Skin of body (tissue), 2 donors: ENCODE results near the gene ZNF460. TPM values are rescaled to one million over a fixed set of nuclear protein-coding genes. Genes with fewer than 3 reads are reported as not detected.
A peak's percentile ranks its signal among the peaks of the same experiment; 100 is the strongest.
"Not testable (repeated sequence)": the region's sequence is repeated elsewhere in the genome, so short reads cannot be mapped to it uniquely, and the experiment has no call there.

Experiments
- DNase-seq: peaks from one replicate; lab custom pipeline; 2025; lab: John Stamatoyannopoulos, UW
- total RNA-seq: library from RNA; depleted of rRNA; stranded (reverse); fragments of >200 nt; gene quantifications from one replicate; pipeline ENCODE4 v1.2.3, GENCODE V29; 2014

The ZNF460 gene
- total RNA-seq = 95.8 TPM

DNA sequence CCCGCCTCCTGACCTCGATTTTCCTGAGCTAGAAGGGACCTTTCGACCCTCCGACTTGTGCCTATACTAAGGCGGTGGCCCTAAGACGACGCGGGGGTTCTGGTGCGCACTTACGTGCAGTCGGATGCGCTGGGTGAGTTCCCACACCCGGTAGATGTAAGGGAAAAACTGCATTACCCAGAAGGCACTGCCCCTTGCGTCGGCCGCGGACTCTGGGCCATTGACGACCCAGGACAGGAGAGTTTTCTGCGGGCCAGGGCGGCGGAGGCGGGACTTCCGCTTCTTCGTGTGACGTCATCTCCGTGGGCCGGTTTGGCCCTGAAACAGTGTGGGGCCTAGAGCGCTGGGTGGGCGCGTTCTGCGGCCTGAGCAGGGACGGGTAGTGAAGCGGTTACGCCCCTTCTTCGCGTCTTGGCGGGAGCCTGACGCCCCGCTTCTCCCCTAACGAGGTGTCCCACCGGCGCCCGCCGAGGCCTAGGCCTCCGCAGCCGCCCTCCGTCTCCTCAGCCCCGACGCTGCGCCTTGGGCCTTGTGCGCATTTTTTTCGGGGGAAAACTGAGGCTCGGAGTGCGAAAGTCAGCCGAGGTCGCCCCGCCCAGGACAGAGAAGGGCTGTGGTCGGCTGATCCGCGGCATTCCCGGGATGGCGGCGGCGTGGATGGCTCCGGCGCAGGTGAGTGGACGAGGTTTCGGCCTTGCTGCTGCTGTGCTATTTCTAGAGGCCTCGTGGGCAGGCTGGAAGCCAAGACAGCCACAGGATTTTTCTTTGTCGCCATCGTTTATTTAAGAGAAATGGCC lies at the start of gene ZNF460:
ZNF460 (plus strand) TSS at position 321 of the 797 bp plus-strand sequence; CDS start at position 643, 322 bp downstream.
- DNase-seq = peak; percentile 98

DNA sequence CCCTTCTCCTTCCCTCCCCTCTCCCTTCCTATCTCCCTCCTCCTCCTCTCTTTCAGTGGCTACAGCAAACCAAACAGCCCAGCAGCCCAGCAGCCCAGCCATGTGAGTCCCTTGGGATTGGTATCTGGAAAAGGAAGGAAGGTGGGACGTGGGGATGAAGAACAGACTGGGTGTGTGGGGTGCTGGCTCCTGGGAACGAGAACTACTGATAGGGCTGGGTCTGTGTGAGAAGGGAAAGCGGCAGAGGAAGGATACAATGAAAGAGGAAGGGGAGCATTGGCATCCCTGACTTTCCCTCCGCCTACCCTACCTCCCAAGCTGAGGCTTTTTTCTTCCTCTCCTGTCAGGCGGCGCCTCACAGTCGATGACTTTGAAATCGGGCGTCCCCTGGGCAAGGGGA lies 48.6 kb upstream of the ZNF460 start:
- DNase-seq = no peak

DNA sequence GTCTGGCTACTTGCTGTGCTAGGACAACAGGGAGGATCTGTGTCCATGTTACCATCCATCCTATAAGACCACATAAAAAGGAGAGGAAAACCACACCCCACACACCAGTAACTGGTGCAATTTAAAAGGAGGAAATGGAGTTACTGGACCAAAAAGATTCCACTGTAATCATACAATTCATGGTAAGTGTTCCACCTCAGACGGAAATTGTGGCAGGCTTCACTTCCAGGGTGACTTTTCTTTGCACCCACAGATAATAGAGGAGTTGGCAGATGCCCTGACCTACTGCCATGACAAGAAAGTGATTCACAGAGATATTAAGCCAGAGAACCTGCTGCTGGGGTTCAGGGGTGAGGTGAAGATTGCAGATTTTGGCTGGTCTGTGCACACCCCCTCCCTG lies 47.1 kb upstream of the ZNF460 start:
- no peak for DNase-seq

DNA sequence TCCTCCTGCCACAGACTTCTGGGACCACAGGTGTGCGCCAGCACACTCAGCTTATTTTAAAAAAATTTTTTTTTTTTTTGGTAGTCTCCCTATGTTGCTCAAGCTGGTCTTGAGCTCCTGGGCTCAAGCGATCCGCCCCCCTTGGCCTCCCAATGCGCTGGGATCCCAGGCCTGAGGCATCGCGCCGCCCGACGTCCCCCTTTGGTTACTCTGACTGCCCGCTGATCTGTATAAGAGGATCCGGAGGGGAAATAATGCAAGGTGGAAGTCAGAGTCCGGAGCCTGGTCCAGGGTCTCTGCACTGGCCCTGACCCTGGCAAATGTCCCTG lies 40.3 kb upstream of the ZNF460 start:
- DNase-seq = no peak

DNA sequence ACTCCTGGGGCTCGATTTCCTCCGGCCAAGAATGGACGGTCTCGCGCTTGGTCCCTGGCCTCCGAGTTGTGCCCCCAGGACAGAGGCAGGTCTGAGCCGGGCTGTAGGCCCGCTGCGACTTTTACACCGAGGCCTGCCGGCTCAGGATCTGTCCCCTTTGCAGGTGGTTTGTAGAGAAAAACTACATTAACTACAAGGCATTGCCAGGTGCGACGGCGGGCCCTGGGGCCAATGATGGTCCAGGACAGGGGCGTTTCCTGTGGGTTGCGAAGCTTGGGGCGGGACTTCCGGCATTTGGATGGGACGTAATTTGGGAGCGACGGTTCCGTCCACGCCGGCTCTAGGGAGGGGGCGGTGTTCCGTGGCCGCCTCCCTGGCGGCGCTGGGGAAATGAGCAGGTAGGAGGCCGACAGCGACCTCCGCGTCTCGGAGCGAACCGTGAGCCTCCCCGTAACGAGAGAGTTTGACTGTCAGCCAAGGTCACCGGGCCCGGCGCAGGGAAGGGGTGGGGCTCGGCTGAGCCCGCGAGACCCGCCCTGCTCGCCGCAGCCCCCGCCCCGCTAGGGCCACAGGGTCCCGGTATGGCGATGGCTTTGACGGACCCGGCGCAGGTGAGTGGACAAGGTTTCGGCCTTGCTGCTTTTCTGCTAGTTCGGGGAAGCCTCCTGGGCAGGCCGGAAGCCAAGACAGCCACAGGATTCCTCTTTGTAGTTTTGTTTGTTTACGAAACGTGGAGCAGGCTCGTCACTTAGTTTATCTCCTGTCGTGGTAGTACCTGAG lies 39.8 kb upstream of the ZNF460 start, which contains the start of gene ZNF805:
ZNF805 (plus strand) TSS at position 322 of the 780 bp plus-strand sequence; CDS start at position 582, 260 bp downstream.
- peak; percentile 95 for DNase-seq

DNA sequence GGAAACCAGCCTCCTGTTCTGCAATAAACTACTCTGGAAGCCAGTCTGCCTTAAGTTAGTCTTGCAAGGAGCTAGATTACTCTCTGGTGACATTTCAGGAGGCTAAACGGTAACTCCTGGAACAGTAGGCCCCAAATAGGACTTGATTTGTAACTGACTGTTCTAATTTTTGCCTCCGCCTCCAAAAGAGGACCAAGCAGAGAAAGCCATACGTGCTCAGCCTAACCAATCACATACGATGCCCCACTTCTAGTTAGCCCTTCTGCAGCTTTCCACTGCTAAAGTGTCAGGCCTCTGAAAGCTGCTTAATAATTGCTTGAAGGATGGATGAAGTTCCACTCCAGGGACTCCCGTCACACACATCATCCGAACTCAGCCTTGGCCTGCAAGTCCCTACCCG lies 39.1 kb upstream of the ZNF460 start:
- DNase-seq = peak; percentile 12

DNA sequence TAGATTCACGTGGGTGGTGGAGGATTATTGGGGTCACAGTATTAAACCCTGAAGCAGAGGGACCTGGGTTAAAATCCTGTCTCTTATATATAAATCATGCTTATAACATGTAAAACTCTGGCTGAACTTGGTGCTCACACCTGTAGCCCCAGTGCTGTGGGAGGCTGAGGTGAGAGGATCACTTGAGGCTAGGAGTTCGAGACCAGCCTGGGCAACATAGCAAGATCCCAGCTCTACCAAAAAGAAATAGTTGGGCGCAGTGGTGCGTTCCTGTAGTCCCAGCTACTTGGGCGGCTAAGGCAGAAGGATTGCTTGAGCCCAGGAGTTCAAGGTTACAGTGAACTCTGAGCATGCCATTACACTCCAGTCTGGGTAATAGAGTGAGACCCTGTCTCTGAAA lies 37.5 kb upstream of the ZNF460 start:
- no peak for DNase-seq

DNA sequence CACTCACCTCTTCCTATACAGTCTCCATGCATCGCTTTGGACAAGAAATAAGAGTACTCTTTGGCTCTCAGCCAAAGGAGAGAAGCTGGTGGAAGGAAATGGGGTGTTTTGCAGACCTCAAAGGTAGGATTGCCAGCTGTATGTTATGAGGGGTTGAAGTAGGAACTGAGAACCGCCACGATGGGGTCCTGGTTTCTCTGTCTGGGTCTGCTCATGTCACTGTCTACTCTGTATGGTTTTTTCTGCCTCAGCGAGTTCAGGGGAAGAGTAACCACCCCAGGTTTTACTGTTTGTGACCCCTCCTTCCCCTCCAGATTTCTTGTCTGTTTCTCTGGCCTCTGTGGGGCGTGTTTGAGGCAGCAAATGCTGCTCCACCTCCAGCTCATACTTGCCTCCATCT lies 35.8 kb upstream of the ZNF460 start:
- no peak for DNase-seq

DNA sequence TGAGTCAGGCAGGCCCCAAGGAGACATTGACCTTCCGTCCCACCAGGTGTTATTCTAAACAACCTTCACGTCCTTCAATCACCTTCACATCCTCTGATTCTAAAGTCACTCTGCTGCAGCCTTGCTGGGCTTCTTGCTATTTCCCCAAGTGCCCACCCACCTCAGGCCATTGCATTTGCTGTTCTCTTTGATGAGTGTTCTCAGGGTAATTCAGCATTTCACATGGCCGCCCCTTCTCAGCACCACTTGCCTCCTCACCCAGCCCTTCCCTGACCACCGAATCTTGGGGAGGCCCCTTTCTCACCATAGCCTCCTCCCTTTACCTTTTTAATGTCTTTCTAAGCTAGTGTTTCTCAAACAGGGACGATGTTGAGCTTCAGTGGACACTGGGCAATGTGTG lies 35.2 kb upstream of the ZNF460 start:
- no peak for DNase-seq

DNA sequence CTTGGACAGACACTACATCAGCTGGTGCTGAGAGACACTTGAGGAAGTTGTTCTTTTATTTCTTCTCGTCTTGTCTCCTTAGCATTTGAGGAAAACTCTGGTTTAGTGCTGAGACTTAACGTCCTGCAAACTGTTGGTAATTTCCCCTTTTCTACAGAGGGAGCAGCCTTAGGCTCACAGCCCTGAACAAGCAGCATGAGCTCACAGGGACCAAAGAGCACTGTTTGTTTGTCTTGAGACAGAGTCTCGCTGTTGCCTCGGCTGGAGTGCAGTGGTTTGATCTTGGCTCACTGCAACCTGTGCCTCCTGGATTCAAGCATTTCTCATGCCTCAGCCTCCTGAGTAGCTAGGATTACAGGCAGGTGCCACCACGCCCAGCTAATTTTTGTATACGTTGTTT lies 34.3 kb upstream of the ZNF460 start:
- no peak for DNase-seq

DNA sequence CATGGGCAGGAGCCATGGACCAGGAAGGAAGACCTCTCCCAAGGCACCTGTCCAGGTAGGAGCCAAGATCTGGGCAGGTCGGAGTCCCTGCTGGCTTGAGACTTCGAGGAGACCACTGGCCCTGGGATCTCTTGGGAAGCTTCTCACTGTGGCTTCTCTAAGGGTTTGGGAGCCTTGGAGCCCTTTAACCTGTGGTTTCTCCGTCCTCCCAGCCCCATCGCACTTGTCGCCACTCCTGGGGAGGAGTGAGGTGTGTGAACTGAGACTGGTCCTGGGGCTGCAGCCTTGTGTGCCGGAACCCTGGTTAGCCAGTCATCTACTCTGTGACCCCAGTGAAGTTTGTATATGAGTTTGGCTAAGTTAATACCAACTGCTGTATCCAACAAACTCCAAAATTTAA lies 31.6 kb upstream of the ZNF460 start:
- no peak for DNase-seq

DNA sequence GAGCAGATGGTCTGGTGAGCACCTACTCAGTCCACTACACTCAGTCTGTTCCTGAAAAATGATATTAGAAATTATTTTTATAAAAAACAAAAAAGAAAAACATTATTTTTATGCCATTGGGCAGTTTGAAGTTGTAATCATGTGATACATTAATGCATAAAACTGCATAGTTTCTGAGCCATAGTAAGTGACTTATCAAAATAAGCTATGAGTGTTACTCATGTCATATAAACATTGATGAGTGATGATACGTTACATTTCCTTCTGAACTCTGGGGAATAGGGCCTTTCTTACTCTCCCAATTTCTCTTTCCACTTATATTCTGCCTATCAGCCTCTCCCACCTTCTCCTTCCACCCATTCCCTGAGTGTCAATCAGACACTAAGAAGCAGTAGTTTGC lies 31.0 kb upstream of the ZNF460 start:
- DNase-seq = no peak

DNA sequence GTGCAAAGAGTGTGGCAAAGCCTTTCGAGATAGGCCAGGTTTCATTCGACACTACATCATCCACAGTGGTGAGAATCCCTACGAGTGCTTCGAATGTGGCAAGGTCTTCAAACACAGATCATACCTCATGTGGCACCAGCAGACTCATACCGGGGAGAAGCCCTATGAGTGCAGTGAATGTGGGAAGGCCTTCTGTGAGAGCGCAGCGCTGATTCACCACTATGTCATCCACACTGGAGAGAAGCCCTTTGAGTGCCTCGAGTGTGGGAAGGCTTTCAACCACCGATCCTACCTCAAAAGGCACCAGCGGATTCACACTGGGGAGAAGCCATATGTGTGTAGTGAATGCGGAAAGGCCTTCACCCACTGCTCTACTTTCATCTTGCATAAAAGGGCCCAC lies 26.5 kb upstream of the ZNF460 start:
- DNase-seq = not testable (repeated sequence)

DNA sequence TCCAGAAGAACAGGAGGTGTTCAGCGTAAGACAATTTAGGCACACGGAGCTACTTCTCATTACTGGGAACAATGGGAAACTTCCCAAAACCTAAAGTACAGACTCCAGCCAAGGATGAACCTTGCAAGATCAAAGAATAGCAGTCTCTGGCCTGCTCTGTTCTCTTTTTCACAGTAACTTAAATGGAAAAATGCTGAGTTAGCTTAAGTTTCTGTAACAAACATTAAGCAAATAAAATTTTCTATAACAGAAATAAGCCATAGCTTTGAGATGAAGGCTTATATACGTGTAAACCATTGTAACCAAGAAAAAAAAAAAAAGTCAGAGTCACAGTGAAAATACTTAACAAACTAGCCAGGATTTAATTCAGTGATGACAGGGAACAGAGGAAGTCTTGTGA lies 18.2 kb upstream of the ZNF460 start:
- DNase-seq = no peak

DNA sequence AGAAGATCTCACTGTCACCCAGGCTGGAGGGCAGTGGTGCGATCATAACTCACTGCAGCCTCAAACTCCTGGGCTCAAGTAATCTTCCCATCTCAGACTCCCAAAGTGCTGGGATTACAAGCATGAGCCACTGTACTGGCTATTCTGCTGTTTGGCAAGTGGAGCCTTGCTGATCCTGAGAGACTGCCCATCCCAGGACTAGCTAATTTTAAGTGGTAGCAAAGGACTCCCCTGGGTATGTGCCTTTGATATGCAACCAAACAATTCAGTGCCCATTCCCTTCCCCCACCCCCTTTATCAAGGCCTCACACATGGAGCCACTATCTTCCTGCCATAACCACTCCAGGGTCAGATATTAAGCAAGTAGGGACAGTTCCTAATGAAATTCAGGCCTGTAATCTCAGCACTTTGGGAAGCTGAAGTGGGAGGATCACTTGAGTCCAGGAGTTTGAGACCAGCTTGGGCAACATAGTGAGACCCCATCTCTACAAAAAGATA lies 17.0 kb upstream of the ZNF460 start:
- no peak for DNase-seq

DNA sequence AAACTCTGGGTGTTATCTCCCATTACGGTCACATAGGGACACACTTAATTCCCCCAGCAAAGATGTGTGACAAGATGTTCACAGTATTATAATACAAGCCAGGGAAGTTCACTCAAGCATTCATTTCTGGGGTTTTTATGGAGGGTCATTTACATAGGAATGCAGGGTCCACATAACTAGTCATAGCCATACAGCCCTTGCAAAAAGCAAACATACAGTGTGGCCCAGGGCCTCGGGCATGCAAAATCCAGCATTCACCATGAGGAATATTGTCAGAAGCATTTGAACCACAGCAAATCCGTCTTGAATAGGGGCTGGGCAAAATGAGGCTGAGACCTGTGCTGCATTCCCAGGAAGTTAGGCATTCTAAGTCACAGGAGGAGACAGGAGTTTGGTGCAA lies 13.0 kb upstream of the ZNF460 start:
- no peak for DNase-seq

DNA sequence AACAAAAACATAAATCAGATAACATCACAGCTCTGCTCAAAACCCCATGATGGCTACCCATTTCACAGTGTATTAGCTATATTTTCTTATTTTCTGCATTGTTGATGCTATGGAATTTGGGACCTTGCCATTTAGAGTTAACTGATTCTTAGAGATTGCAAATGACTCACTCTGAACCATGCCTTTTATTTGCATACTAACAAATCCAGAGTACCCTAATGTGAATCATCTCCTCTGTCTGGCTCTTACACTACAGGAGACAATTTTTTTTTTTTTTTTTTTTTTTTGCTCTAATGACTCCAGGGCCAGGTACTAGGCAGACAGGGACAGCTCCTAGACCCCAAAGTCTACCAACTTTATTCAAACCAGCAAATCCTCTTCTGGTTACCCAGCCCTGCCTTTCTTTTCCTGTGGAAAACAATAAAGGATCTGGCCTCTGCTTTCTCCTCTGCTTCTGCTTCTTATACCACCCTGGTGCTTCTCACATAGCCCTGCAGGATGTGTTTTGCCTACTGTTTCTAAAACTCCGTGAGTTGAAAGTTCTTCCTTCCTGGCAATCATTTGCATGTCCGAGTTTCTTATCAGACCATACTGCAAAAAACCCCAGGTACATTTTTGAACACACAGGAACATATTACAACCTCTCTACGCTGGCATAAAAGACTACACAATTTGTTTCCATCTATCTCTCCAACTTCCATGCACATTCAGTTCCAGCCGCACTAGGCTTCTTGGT lies 10.6 kb upstream of the ZNF460 start:
- DNase-seq = no peak

DNA sequence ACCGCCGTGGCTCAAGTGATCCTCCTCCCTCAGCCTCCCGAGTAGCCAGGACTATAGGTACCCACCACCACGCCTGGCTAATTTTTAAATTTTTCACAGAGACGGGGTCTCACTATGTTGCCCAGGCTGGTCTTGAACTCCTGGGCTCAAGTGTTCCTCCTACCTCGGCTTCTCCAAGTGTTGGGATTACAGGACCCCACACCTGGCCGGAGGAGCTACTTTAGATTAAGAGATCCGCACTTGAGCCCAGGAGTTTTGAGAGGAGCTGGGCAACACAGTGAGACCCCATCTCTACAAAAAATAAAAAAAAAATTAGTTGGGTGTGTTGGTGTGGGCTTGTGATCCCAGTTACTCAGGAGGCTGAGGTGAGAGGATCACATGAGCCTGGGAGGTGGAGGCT lies 9.0 kb upstream of the ZNF460 start:
- no peak for DNase-seq

DNA sequence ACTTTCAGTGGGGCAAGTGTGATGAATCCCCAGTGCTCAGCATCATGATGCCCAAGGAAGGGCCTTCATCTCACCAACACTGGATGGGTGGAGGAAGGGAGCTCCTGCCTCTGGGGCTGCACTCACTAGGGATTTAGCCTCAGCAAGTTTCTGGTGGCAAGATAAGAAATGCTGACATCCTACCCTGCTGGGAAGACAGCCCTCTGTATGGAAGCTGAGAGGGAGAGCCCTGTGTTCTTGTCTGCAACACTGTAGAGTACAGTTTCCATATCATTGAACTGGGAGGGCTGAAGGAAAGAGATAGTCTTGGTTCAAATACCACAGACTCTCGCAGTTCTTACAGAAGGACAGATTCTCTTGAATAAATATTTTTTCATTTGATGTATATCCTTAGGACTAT lies 7.3 kb upstream of the ZNF460 start:
- DNase-seq = no peak

DNA sequence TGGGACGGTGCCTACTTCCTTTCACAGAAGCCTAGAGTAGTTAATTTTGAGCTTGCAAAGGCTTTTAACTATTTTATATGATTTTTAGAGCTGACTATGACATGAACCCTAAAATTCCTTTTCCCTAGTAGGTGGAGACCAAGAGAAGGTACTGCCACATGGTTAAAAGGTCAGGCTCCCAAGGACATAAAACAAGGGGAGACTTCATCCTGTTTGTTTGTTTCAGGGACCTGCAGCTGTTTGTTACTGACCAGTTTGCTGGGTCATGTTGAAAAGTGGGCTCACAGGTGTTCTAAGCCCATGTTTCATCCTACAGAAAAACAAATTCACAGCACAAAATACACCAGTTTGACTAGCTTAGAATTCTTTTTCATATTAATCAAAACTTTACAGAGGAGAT lies 3.9 kb upstream of the ZNF460 start:
- no peak for DNase-seq

DNA sequence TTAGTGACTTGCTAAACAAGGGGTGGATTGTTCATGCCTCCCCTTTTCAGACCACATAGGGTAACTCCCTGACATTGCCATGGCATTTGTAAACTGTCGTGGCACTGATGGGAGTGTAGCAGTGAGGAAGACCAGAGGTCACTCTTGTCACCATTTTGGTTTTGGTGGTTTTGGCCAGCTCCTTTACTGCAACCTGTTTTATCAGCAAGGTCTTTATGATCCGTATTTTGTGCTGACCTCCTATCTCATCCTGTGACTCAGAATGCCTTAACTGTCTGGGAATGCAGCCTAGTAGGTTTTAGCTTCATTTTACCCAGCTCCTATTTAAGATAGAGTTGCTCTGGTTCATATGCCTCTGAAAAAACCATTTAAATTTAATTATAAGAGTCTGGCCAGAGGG lies 1.8 kb upstream of the ZNF460 start:
- DNase-seq = not testable (repeated sequence)
